Measurements from ENCODE around the gene SNRPA.
A peak's percentile ranks its signal among the peaks of the same experiment; 100 is the strongest.

SNRPA gene

DNA sequence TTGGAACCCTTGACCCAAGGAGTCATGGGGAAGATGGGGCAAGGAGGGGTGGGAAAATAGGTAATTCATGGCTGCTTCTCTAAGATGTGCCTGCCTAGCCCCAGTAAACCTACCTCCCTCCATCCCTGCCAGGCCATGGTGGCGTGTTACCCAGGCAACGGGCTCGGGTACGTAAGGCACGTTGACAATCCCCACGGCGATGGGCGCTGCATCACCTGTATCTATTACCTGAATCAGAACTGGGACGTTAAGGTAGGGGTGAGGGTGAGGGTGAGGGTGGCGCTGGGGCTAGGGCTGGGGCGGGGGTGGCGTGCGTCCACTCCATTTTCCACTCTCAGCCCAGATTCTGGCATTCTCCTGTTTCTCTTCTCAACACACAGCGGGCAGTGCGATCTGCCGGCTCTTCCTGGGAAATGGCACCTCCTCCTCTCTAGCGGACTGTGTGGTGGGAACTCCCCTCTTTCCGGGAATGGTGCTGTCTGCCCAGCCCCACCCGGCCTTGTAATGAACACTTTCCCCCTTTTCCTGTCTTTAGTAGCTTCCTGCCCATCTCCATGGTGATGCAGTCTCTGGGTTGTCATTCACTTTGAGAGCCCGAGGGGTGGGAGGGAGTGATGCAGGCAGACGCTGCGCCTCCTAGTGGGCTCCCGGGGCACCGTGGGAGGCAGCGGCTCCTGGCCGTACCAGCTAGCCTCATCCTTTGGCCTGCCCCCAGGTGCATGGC is 55.6 kb downstream of the SNRPA start (continued):
- TF ChIP-seq ZNF239 (tag by site-specific recombination; IDR thresholded peaks at IDR 0.05) (no peak), ZNF112 (tag by site-specific recombination; IDR thresholded peaks at IDR 0.05) (no peak), ZNF561 (tag by site-specific recombination; IDR thresholded peaks at IDR 0.05; ENCODE audit: borderline replicate concordance) (peak; percentile 92; the same call in 1 of the 2 replicates), KLF8 (tag by site-specific recombination; IDR thresholded peaks at IDR 0.05) (peak; percentile 92), ZNF48 (tag by site-specific recombination; IDR thresholded peaks at IDR 0.05) (no peak), SCRT2 (tag by site-specific recombination; IDR thresholded peaks at IDR 0.05) (peak; percentile 22; the same call in 1 of the 2 replicates), SP3 (tag by site-specific recombination; IDR thresholded peaks at IDR 0.05) (peak; percentile 75), ZSCAN23 (tag by site-specific recombination; IDR thresholded peaks at IDR 0.05) (peak; percentile 99), ZNF707 (tag by site-specific recombination; IDR thresholded peaks at IDR 0.05) (no peak), ZNF223 (tag by site-specific recombination; IDR thresholded peaks at IDR 0.05) (peak; percentile 93), ZNF2 (tag by site-specific recombination; IDR thresholded peaks at IDR 0.05) (peak; percentile 84), IKZF3 (tag by site-specific recombination; IDR thresholded peaks at IDR 0.05) (peak; percentile 75)
- TF ChIP-seq, protein P1, sequence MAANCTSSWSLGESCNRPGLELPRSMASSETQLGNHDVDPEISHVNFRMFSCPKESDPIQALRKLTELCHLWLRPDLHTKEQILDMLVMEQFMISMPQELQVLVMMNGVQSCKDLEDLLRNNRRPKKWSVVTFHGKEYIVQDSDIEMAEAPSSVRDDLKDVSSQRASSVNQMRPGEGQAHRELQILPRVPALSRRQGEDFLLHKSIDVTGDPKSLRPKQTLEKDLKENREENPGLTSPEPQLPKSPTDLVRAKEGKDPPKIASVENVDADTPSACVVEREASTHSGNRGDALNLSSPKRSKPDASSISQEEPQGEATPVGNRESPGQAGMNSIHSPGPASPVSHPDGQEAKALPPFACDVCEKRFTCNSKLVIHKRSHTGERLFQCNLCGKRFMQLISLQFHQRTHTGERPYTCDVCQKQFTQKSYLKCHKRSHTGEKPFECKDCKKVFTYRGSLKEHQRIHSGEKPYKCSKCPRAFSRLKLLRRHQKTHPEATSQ (tag by site-specific recombination; IDR thresholded peaks at IDR 0.05) = no peak
- TF ChIP-seq, protein P2, sequence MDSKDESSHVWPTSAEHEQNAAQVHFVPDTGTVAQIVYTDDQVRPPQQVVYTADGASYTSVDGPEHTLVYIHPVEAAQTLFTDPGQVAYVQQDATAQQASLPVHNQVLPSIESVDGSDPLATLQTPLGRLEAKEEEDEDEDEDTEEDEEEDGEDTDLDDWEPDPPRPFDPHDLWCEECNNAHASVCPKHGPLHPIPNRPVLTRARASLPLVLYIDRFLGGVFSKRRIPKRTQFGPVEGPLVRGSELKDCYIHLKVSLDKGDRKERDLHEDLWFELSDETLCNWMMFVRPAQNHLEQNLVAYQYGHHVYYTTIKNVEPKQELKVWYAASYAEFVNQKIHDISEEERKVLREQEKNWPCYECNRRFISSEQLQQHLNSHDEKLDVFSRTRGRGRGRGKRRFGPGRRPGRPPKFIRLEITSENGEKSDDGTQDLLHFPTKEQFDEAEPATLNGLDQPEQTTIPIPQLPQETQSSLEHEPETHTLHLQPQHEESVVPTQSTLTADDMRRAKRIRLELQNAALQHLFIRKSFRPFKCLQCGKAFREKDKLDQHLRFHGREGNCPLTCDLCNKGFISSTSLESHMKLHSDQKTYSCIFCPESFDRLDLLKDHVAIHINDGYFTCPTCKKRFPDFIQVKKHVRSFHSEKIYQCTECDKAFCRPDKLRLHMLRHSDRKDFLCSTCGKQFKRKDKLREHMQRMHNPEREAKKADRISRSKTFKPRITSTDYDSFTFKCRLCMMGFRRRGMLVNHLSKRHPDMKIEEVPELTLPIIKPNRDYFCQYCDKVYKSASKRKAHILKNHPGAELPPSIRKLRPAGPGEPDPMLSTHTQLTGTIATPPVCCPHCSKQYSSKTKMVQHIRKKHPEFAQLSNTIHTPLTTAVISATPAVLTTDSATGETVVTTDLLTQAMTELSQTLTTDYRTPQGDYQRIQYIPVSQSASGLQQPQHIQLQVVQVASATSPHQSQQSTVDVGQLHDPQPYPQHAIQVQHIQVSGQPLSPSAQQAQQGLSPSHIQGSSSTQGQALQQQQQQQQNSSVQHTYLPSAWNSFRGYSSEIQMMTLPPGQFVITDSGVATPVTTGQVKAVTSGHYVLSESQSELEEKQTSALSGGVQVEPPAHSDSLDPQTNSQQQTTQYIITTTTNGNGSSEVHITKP (tag by site-specific recombination; IDR thresholded peaks at IDR 0.05) = peak; percentile 100

DNA sequence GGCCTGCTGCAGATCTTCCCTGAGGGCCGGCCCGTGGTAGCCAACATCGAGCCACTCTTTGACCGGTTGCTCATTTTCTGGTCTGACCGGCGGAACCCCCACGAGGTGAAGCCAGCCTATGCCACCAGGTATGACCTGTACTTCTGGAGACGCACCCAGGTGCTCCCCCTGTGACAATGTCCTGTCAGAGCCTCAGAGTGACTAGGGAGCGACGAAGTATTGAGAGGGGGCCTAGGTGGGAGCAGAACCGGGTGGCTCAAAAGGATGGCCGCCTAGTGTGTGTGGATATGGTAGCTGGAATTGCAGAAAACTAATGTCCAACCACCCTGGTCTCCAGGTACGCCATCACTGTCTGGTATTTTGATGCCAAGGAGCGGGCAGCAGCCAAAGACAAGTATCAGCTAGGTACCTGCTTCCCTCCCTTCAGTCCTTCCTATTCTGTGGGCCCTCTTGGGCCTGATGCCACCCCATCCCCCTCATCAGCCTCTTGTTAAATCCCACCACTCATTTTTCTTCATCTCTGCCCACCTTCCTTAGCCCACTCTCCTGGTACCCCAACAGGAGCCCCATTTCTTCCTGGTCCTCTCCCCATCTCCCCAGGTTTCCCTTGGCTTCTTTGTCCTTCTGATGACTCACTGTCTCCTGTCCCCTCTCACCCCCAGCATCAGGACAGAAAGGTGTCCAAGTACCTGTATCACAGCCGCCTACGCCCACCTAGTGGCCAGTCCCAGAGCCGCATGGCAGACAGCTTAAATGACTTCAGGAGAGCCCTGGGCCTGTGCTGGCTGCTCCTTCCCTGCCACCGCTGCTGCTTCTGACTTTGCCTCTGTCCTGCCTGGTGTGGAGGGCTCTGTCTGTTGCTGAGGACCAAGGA is 56.4 kb downstream of the SNRPA start:
- peaks cover 29 to 63% of the 10 kb centered on the region in 2 experiments for H3K36me3 ChIP-seq (ENCODE audit: control insufficient read depth in 2 of 2, insufficient read depth in 1 of 2, low read length in 2 of 2)
- H3K4me3 ChIP-seq (ENCODE audit: low read depth, low read length) = no peak overlapping the region
- ChIA-PET CTCF (interaction anchor here (0.5 to 5.6 kb wide), 53 partner anchors 9 to 749 kb away, joined by 3 to 77 read pairs (median 4); partner anchors contain the start of genes ACTMAP, COQ8B, EGLN2 and ITPKC), POLR2A (interaction anchor here (0.7 to 8.6 kb wide), 19 partner anchors 9 to 203 kb away, joined by 3 to 86 read pairs (median 6); partner anchors contain the start of genes ACTMAP, COQ8B, EGLN2 and ITPKC)
- H3K9me3 ChIP-seq (ENCODE audit: control insufficient read depth, insufficient read depth, low read depth, low read length) = no peaks in the 10 kb centered on the region
- peak overlapping the region; percentile 28 for H3K27ac ChIP-seq (ENCODE audit: extremely low read depth, low read depth, low read length)
- peaks cover 58% of the 10 kb centered on the region for H3K4me1 ChIP-seq (ENCODE audit: control insufficient read depth, insufficient read depth, low read length)
- 0 out of 2 replicates have a peak, but pooled peaks have one; percentile 10 for TF ChIP-seq ZEB2 (tag by site-specific recombination; IDR thresholded peaks at IDR 0.05)
- peak; percentile 73; the same call in 1 of the 2 replicates for TF ChIP-seq ZNF394 (tag by site-specific recombination; IDR thresholded peaks at IDR 0.05; ENCODE audit: borderline replicate concordance)
- 0 out of 2 replicates have a peak, but pooled peaks have one; percentile 15 for TF ChIP-seq ZNF785 (tag by site-specific recombination; IDR thresholded peaks at IDR 0.05)
- TF ChIP-seq ZNF571 (tag by site-specific recombination; IDR thresholded peaks at IDR 0.05) = no peak
- TF ChIP-seq, protein P3, sequence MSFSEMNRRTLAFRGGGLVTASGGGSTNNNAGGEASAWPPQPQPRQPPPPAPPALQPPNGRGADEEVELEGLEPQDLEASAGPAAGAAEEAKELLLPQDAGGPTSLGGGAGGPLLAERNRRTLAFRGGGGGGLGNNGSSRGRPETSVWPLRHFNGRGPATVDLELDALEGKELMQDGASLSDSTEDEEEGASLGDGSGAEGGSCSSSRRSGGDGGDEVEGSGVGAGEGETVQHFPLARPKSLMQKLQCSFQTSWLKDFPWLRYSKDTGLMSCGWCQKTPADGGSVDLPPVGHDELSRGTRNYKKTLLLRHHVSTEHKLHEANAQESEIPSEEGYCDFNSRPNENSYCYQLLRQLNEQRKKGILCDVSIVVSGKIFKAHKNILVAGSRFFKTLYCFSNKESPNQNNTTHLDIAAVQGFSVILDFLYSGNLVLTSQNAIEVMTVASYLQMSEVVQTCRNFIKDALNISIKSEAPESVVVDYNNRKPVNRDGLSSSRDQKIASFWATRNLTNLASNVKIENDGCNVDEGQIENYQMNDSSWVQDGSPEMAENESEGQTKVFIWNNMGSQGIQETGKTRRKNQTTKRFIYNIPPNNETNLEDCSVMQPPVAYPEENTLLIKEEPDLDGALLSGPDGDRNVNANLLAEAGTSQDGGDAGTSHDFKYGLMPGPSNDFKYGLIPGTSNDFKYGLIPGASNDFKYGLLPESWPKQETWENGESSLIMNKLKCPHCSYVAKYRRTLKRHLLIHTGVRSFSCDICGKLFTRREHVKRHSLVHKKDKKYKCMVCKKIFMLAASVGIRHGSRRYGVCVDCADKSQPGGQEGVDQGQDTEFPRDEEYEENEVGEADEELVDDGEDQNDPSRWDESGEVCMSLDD (tag by site-specific recombination; IDR thresholded peaks at IDR 0.05) = peak; percentile 65; the same call in 1 of the 2 replicates
- TF ChIP-seq, protein P4, sequence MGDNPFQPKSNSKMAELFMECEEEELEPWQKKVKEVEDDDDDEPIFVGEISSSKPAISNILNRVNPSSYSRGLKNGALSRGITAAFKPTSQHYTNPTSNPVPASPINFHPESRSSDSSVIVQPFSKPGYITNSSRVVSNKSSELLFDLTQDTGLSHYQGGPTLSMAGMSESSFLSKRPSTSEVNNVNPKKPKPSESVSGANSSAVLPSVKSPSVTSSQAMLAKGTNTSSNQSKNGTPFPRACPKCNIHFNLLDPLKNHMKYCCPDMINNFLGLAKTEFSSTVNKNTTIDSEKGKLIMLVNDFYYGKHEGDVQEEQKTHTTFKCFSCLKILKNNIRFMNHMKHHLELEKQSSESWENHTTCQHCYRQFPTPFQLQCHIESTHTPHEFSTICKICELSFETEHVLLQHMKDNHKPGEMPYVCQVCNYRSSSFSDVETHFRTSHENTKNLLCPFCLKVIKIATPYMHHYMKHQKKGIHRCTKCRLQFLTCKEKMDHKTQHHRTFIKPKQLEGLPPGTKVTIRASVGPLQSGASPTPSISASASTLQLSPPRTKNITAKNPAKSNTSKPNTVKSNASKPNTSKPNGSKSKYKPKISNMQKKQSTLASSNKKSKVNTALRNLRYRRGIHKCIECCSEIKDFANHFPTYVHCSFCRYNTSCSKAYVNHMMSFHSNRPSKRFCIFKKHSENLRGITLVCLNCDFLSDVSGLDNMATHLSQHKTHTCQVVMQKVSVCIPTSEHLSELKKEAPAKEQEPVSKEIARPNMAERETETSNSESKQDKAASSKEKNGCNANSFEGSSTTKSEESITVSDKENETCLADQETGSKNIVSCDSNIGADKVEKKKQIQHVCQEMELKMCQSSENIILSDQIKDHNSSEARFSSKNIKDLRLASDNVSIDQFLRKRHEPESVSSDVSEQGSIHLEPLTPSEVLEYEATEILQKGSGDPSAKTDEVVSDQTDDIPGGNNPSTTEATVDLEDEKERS (tag by site-specific recombination; IDR thresholded peaks at IDR 0.05) = no peak
- 0 out of 2 replicates have a peak, but pooled peaks have one; percentile 11 for TF ChIP-seq ZNF701 (tag by site-specific recombination; IDR thresholded peaks at IDR 0.05)
- no peak; the same call in 1 of the 2 replicates for TF ChIP-seq ZNF843 (tag by site-specific recombination; IDR thresholded peaks at IDR 0.05)
- TF ChIP-seq ZNF157 (tag by site-specific recombination; IDR thresholded peaks at IDR 0.05) = 0 out of 2 replicates have a peak, but pooled peaks have one; percentile 30
- no peak for TF ChIP-seq ZNF211 (tag by site-specific recombination; IDR thresholded peaks at IDR 0.05; ENCODE audit: low read depth)
